HL-60 (cell line): ENCODE data around the gene LIMCH1.

Experiments used
- DNase-seq, 2 experiments: peaks; one replicate each; pipeline ENCODE4 v3.0.0-alpha.2; 2010 to 2020; ENCODE audit warnings: low read depth in 1 of 2, low spot score in 1 of 2
- H3K27ac ChIP-seq: fragments of 250-450 bp; sonication (Bioruptor Pico); replicated peaks from 2 replicates; pipeline ENCODE4 v1.5.1; 2020; ENCODE audit warnings: mild to moderate bottlenecking, moderate library complexity
- H3K27me3 ChIP-seq: fragments of 250-450 bp; sonication (Bioruptor Pico); 2 replicates; pipeline ENCODE4 v1.5.1; 2021; ENCODE audit warnings: mild to moderate bottlenecking, moderate library complexity; ENCODE audit not compliant: insufficient read depth, poor library complexity, severe bottlenecking
- H3K4me3 ChIP-seq: replicated peaks from 2 replicates; pipeline ENCODE4 v1.5.1; 2011; ENCODE audit warnings: mild to moderate bottlenecking, control low read depth, low read length; ENCODE audit not compliant: insufficient read depth
- GABPA ChIP-seq: IDR thresholded peaks from 2 replicates; pipeline ENCODE4 v1.6.1; 2012; ENCODE audit warnings: low read depth
- POLR2AphosphoS5 ChIP-seq: IDR thresholded peaks from 2 replicates; pipeline ENCODE4 v1.6.1; 2012; ENCODE audit warnings: low read depth
- SPI1 ChIP-seq: IDR thresholded peaks from 2 replicates; pipeline ENCODE4 v1.6.1; 2012; ENCODE audit warnings: low read depth, mild to moderate bottlenecking, borderline replicate concordance
- TF ChIP-seq, protein P1 (sequence below): IDR thresholded peaks from one replicate; pipeline ENCODE4 v1.5.1; 2011; ENCODE audit warnings: low read length, control low read depth, inconsistent platforms; ENCODE audit not compliant: insufficient read depth
- TF ChIP-seq, protein P2 (sequence below): IDR thresholded peaks from 2 replicates; pipeline ENCODE4 v1.6.1; 2012; ENCODE audit warnings: low read depth; ENCODE audit not compliant: insufficient replicate concordance

Gene LIMCH1

DNA sequence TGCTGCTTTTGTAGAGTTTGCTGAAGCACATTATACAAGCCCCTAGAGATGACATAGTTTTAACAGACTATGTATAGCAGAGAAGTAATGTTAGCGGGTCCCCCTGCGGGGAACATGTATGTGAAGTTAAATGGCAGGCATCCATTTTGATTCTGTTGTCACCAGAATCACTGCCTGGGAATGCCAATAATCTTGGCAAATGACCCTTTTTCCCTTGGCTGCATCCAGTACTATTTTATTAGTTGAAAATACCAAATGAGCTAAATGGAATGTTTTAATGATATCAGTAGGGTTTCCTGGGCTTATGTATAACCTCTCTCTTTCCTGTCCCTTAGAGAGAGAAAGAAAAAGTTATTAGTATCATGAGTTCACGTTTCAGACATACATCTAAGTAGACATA is 93.6 kb downstream of the LIMCH1 start:
- TF ChIP-seq SPI1 = no peak
- TF ChIP-seq GABPA = no peak
- TF ChIP-seq POLR2AphosphoS5 = no peak
- TF ChIP-seq, protein P1, sequence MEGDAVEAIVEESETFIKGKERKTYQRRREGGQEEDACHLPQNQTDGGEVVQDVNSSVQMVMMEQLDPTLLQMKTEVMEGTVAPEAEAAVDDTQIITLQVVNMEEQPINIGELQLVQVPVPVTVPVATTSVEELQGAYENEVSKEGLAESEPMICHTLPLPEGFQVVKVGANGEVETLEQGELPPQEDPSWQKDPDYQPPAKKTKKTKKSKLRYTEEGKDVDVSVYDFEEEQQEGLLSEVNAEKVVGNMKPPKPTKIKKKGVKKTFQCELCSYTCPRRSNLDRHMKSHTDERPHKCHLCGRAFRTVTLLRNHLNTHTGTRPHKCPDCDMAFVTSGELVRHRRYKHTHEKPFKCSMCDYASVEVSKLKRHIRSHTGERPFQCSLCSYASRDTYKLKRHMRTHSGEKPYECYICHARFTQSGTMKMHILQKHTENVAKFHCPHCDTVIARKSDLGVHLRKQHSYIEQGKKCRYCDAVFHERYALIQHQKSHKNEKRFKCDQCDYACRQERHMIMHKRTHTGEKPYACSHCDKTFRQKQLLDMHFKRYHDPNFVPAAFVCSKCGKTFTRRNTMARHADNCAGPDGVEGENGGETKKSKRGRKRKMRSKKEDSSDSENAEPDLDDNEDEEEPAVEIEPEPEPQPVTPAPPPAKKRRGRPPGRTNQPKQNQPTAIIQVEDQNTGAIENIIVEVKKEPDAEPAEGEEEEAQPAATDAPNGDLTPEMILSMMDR = no peak
- TF ChIP-seq, protein P2, sequence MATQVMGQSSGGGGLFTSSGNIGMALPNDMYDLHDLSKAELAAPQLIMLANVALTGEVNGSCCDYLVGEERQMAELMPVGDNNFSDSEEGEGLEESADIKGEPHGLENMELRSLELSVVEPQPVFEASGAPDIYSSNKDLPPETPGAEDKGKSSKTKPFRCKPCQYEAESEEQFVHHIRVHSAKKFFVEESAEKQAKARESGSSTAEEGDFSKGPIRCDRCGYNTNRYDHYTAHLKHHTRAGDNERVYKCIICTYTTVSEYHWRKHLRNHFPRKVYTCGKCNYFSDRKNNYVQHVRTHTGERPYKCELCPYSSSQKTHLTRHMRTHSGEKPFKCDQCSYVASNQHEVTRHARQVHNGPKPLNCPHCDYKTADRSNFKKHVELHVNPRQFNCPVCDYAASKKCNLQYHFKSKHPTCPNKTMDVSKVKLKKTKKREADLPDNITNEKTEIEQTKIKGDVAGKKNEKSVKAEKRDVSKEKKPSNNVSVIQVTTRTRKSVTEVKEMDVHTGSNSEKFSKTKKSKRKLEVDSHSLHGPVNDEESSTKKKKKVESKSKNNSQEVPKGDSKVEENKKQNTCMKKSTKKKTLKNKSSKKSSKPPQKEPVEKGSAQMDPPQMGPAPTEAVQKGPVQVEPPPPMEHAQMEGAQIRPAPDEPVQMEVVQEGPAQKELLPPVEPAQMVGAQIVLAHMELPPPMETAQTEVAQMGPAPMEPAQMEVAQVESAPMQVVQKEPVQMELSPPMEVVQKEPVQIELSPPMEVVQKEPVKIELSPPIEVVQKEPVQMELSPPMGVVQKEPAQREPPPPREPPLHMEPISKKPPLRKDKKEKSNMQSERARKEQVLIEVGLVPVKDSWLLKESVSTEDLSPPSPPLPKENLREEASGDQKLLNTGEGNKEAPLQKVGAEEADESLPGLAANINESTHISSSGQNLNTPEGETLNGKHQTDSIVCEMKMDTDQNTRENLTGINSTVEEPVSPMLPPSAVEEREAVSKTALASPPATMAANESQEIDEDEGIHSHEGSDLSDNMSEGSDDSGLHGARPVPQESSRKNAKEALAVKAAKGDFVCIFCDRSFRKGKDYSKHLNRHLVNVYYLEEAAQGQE = no peak
- Histone ChIP-seq H3K4me3 (no peak overlapping the region), H3K27me3 (peaks cover 6% of the 10 kb centered on the region), H3K27ac (no peak overlapping the region)
- no peak for DNase-seq

GRCh38 chr4:41632481-41633073 is 94.6 kb downstream of the LIMCH1 start:
- TF ChIP-seq, protein P1 = no peak
- TF ChIP-seq POLR2AphosphoS5 (no peak), SPI1 (no peak), GABPA (no peak)
- TF ChIP-seq, protein P2 = no peak
- DNase-seq = no peak
- no peak overlapping the region for H3K4me3 ChIP-seq
- no peak overlapping the region for H3K27ac ChIP-seq
- peaks cover 8% of the 10 kb centered on the region for H3K27me3 ChIP-seq

- Histone ChIP-seq H3K27me3 (peaks cover 4% of the 10 kb centered on the region), H3K4me3 (no peak overlapping the region), H3K27ac (no peak overlapping the region)
- DNase-seq = no peak
- TF ChIP-seq, protein P2 = no peak
- TF ChIP-seq POLR2AphosphoS5 (no peak), SPI1 (no peak), GABPA (no peak)
- TF ChIP-seq, protein P1 = no peak
Measured at GRCh38 chr4:41633321-41633720, 95.4 kb downstream of the LIMCH1 start.
